Neuronal stem cell (in vitro differentiated cells): ENCODE data around the gene SCN3A.

ENCODE experiments used
- DNase-seq: peaks from one replicate; pipeline ENCODE4 v3.0.0-alpha.2; 2013; ENCODE audit warnings: low spot score
- H2AFZ ChIP-seq: one replicate; pipeline ENCODE4 v1.6.1; 2013; ENCODE audit warnings: mild to moderate bottlenecking, low read length, inconsistent platforms
- H2AK5ac ChIP-seq: 2 replicates; pipeline ENCODE4 v1.6.1; 2013; ENCODE audit warnings: low read depth, mild to moderate bottlenecking, inconsistent platforms, low read length, moderate library complexity, mixed read lengths
- H2BK120ac ChIP-seq: 2 replicates; pipeline ENCODE4 v1.6.1; 2013; ENCODE audit warnings: low read depth, mild to moderate bottlenecking, inconsistent platforms, low read length, moderate library complexity, mixed read lengths
- H2BK12ac ChIP-seq: one replicate; pipeline ENCODE4 v1.6.1; 2013; ENCODE audit warnings: low read length, inconsistent platforms
- H2BK15ac ChIP-seq: 2 replicates; pipeline ENCODE4 v1.6.1; 2013; ENCODE audit warnings: mild to moderate bottlenecking, low read length, inconsistent platforms, mixed read lengths
- H2BK5ac ChIP-seq: one replicate; pipeline ENCODE4 v1.6.1; 2013; ENCODE audit warnings: inconsistent platforms, mild to moderate bottlenecking, low read length, moderate library complexity
- H3K14ac ChIP-seq: one replicate; pipeline ENCODE4 v1.6.1; 2013; ENCODE audit warnings: low read length, inconsistent platforms
- H3K18ac ChIP-seq: 2 replicates; pipeline ENCODE4 v1.6.1; 2013; ENCODE audit warnings: low read length, inconsistent platforms
- H3K23ac ChIP-seq: 2 replicates; pipeline ENCODE4 v1.6.1; 2013; ENCODE audit warnings: low read depth, mild to moderate bottlenecking, mixed read lengths, low read length, inconsistent platforms; ENCODE audit not compliant: poor library complexity
- H3K27ac ChIP-seq: replicated peaks from 3 replicates; pipeline ENCODE4 v1.5.1; 2013; ENCODE audit warnings: low read length, inconsistent platforms
- H3K27me3 ChIP-seq, 3 experiments: 2 replicates each; pipeline ENCODE4 v1.6.1; 2013; ENCODE audit warnings: low read length in 3 of 3, mild to moderate bottlenecking in 2 of 3, inconsistent platforms in 1 of 3, low read depth in 1 of 3, mixed read lengths in 1 of 3, moderate library complexity in 1 of 3; ENCODE audit not compliant: control insufficient read depth in 3 of 3, insufficient read depth in 3 of 3
- H3K36me3 ChIP-seq, 2 donors: replicated peaks in 1 of 2; 2 replicates each; pipeline ENCODE4 v1.6.1; 2013; ENCODE audit warnings: low read length in 2 of 2; ENCODE audit not compliant: control insufficient read depth in 2 of 2, insufficient read depth in 2 of 2
- H3K4ac ChIP-seq: 2 replicates; pipeline ENCODE4 v1.6.1; 2013; ENCODE audit warnings: inconsistent platforms, mild to moderate bottlenecking, low read length, moderate library complexity
- H3K4me1 ChIP-seq, 2 donors: 1 replicate in 1 of 2; 2 replicates in 1 of 2; pipeline ENCODE4 v1.6.1; 2013; ENCODE audit warnings: low read length in 2 of 2, low read depth in 1 of 2; ENCODE audit not compliant: control insufficient read depth in 2 of 2, insufficient read depth in 1 of 2
- H3K4me2 ChIP-seq: one replicate; pipeline ENCODE4 v1.6.1; 2013; ENCODE audit warnings: mild to moderate bottlenecking, low read length, inconsistent platforms; ENCODE audit not compliant: insufficient read depth, poor library complexity, severe bottlenecking
- H3K4me3 ChIP-seq, 2 donors: 2 replicates each; pipeline ENCODE4 v1.5.1; 2013; ENCODE audit warnings: low read length in 2 of 2, mild to moderate bottlenecking in 2 of 2, inconsistent platforms in 1 of 2, moderate library complexity in 1 of 2
- H3K79me1 ChIP-seq: one replicate; pipeline ENCODE4 v1.6.1; 2013; ENCODE audit warnings: low read depth, mild to moderate bottlenecking, inconsistent platforms, low read length, moderate library complexity
- H3K9ac ChIP-seq: one replicate; pipeline ENCODE4 v1.6.1; 2013; ENCODE audit warnings: mild to moderate bottlenecking, low read depth, low read length, inconsistent platforms; ENCODE audit not compliant: poor library complexity
- H3K9me3 ChIP-seq, 2 donors: replicated peaks in 1 of 2; 2 replicates each; pipeline versions ENCODE3 to v1.6.1; 2013; ENCODE audit warnings: low read length in 2 of 2, mild to moderate bottlenecking in 2 of 2, inconsistent platforms in 1 of 2, low read depth in 1 of 2, mixed read lengths in 1 of 2, moderate library complexity in 1 of 2; ENCODE audit not compliant: control insufficient read depth in 2 of 2, insufficient read depth in 1 of 2
- H4K8ac ChIP-seq: one replicate; pipeline ENCODE4 v1.6.1; 2013; ENCODE audit warnings: low read depth, mild to moderate bottlenecking, inconsistent platforms, low read length, moderate library complexity
- H4K91ac ChIP-seq: one replicate; pipeline ENCODE4 v1.6.1; 2013; ENCODE audit warnings: low read length, low read depth, mild to moderate bottlenecking, inconsistent platforms; ENCODE audit not compliant: poor library complexity
- WGBS, 2 donors: extraction: QIAGEN DNeasy Blood & Tissue Kit; methylation state at CpG; one replicate each; pipeline ENCODE4 v1.1.7; 2013; ENCODE audit warnings: missing lambda C conversion rate in 2 of 2, mixed read lengths in 1 of 2; ENCODE audit not compliant: insufficient read length in 2 of 2, insufficient replicate concordance in 1 of 2; ENCODE audit errors: extremely low coverage in 2 of 2; 5-methylcytosine and 5-hydroxymethylcytosine counted together

SCN3A gene

DNA sequence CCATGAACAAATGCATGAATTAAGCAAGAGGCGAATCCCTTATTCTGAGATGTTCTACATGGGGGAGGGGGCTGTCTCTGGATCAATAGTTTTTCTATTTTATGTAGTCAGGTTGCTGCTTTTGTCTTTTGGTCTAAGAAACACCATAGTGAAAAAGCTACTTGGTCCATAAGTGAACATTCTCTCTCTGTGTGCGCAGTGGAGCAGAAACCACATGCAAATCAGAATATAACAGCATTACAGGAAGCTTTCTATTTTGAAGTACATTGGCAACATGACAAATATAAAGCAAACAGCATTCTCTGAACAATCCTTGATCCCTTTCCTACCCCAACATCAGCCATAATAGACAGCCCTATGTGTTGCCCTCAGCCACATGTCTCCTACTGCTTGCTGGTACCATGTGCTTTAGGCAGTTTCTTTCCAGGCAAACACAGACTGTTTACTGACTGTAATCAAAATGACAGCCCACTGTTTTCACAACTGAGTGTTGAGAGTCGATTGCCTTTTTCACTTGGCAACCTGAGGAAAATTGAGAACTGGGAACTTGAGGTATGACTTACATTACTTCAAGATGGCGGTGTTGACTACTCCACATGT, 10.6 kb downstream of the SCN3A start:
- Histone ChIP-seq H3K9ac (no peak overlapping the region), H3K4me1 (no peaks in the 10 kb centered on the region), H3K27ac (no peak overlapping the region), H2BK12ac (no peak overlapping the region), H3K79me1 (no peaks in the 10 kb centered on the region), H3K27me3 (no peaks in the 10 kb centered on the region), H2BK15ac (no peak overlapping the region), H4K91ac (no peak overlapping the region), H2AK5ac (no peak overlapping the region), H3K36me3 (no peaks in the 10 kb centered on the region), H3K9me3 (no peaks in the 10 kb centered on the region), H4K8ac (no peak overlapping the region), H3K23ac (no peak overlapping the region), H2AFZ (no peak overlapping the region), H3K4me3 (no peak overlapping the region), H2BK5ac (no peak overlapping the region), H3K14ac (no peak overlapping the region), H3K4ac (no peak overlapping the region), H3K4me2 (no peak overlapping the region), H2BK120ac (no peak overlapping the region), H3K18ac (no peak overlapping the region)
- DNase-seq, result no peak
- WGBS, 2 donors, result no CpG with 5 or more reads among the region's 4 CpGs

DNA sequence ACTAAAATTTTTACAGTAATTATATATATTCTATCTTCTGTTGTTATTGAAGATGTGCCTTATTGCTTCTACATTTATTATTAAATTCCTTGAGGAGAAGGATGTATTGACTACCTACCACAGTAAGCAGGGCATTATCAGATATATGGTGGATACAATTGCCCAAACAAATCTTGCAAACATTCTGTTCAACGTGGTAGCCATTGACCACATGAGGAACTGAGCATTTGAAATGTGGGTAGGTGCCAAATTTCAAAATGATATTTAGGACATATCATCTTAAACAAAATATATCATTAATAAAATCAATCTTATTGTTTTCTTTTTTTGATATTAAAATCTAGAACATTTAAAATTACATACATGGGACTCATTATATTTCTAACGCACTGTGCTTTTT, 11.1 kb downstream of the SCN3A start:
- no peak overlapping the region for H2AK5ac ChIP-seq
- no peak overlapping the region for H4K91ac ChIP-seq
- no peak overlapping the region for H3K4me2 ChIP-seq
- H2BK15ac ChIP-seq, result no peak overlapping the region
- no peak overlapping the region for H2BK5ac ChIP-seq
- no peak overlapping the region for H3K4me3 ChIP-seq
- H3K9me3 ChIP-seq, result no peaks in the 10 kb centered on the region
- H3K27ac ChIP-seq, result no peak overlapping the region
- no peak overlapping the region for H3K4ac ChIP-seq
- H3K9ac ChIP-seq, result no peak overlapping the region
- H2BK120ac ChIP-seq, result no peak overlapping the region
- H2AFZ ChIP-seq, result no peak overlapping the region
- H3K23ac ChIP-seq, result no peak overlapping the region
- no peaks in the 10 kb centered on the region for H3K79me1 ChIP-seq
- no CpG with 5 or more reads among the region's 2 CpGs for whole genome bisulfite sequencing, 2 donors
- H3K27me3 ChIP-seq, result no peaks in the 10 kb centered on the region
- no peaks in the 10 kb centered on the region for H3K4me1 ChIP-seq
- no peak for DNase-seq
- no peaks in the 10 kb centered on the region for H3K36me3 ChIP-seq
- H3K14ac ChIP-seq, result no peak overlapping the region
- no peak overlapping the region for H4K8ac ChIP-seq
- no peak overlapping the region for H3K18ac ChIP-seq
- H2BK12ac ChIP-seq, result no peak overlapping the region

DNA sequence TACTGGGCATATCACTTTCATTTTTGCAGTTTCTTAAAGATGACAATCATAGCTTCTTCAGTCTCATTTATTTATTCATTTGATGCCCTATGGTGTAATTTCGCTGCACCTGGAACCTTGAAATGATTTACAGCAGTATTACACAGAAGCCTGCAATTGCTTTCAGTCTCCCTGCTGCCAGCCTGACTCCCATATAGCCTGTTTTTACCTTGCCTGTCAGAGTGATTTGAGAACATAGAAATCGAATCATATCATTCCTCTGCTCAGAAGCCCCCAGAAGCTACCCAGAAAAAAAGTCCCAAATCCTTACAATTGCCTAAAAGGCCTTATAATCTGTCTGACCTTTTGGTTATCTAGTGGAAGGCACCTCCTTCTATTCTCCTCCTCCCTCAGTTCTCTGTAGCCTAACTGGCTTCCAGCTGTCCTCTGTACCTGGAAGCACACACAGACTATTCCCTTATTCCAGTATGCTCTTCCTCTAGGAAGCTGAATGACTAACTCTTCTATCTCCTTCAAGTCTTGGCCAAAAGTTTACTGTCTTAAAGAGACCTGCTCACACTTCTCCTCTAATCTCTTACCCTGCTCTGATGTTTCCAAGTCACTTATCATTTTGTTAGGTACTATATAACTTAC, 12.6 kb downstream of the SCN3A start:
- DNase-seq, result no peak
- no peaks in the 10 kb centered on the region for H3K4me1 ChIP-seq
- no peak overlapping the region for H2AK5ac ChIP-seq
- H3K9me3 ChIP-seq, result no peaks in the 10 kb centered on the region
- no peak overlapping the region for H2BK12ac ChIP-seq
- H3K4ac ChIP-seq, result no peak overlapping the region
- H3K9ac ChIP-seq, result no peak overlapping the region
- H3K4me2 ChIP-seq, result no peak overlapping the region
- WGBS, 2 donors, result no CpG with 5 or more reads among the region's 2 CpGs
- H4K91ac ChIP-seq, result no peak overlapping the region
- H3K18ac ChIP-seq, result no peak overlapping the region
- no peak overlapping the region for H3K14ac ChIP-seq
- H3K23ac ChIP-seq, result no peak overlapping the region
- H3K79me1 ChIP-seq, result no peaks in the 10 kb centered on the region
- H3K4me3 ChIP-seq, result no peak overlapping the region
- H2BK15ac ChIP-seq, result no peak overlapping the region
- H2BK120ac ChIP-seq, result no peak overlapping the region
- no peak overlapping the region for H2AFZ ChIP-seq
- H2BK5ac ChIP-seq, result no peak overlapping the region
- no peak overlapping the region for H4K8ac ChIP-seq
- no peaks in the 10 kb centered on the region for H3K27me3 ChIP-seq
- no peak overlapping the region for H3K27ac ChIP-seq
- H3K36me3 ChIP-seq, result no peaks in the 10 kb centered on the region

DNA sequence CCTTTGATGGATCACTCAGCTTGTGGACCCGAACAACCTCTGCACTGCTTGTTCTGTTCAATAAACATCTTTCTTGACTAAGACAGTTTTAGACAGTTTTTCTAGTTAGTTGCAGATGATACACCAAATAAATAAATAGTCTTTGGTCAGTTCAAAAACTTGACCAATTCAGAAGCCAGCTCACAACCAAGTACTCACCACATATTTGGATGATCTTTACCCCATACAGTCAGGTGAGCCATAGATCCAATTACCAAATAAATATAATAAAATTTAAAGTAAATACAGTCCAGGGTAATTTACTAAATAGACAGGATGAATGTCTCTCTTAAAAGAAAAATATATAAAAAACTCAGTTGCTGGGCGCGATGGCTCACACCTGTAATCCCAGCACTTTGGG, 18.2 kb downstream of the SCN3A start:
- Histone ChIP-seq H3K4me1 (no peaks in the 10 kb centered on the region), H3K18ac (no peak overlapping the region), H3K4me3 (no peak overlapping the region), H4K91ac (no peak overlapping the region), H2BK5ac (no peak overlapping the region), H2BK15ac (no peak overlapping the region), H2AFZ (no peak overlapping the region), H3K23ac (no peak overlapping the region), H3K79me1 (no peaks in the 10 kb centered on the region), H3K27ac (no peak overlapping the region), H3K4me2 (no peak overlapping the region), H3K36me3 (no peaks in the 10 kb centered on the region), H3K4ac (no peak overlapping the region), H3K9me3 (no peaks in the 10 kb centered on the region), H2BK120ac (no peak overlapping the region), H3K14ac (no peak overlapping the region), H3K27me3 (no peaks in the 10 kb centered on the region), H3K9ac (no peak overlapping the region), H2BK12ac (no peak overlapping the region), H2AK5ac (no peak overlapping the region), H4K8ac (no peak overlapping the region)
- no peak for DNase-seq
- WGBS, 2 donors, result no CpG with 5 or more reads among the region's 3 CpGs
